GM13977 (cell line): ENCODE measurements around the gene SRRM2.
"Not testable (repeated sequence)": the region's sequence is repeated elsewhere in the genome, so short reads cannot be mapped to it uniquely, and the experiment has no call there.

Experiments used
- DNase-seq: peaks from one replicate; pipeline ENCODE4 v3.0.0; 2012; ENCODE audit warnings: low spot score
- in situ Hi-C: fragments of 300-500 bp; cut with MboI; formaldehyde crosslinking; loops from one replicate; pipeline ENCODE4 v1.12.0; 2022; ENCODE audit warnings: low sequenced_read_pairs, low pct_unique_long_range_greater_than_20kb, mixed read lengths, inconsistent platforms; ENCODE audit not compliant: unreplicated experiment
- TF ChIP-seq, protein P1 (sequence below): IDR thresholded peaks from 2 replicates; pipeline ENCODE4 v1.5.1; 2012; ENCODE audit warnings: mild to moderate bottlenecking, control low read depth; ENCODE audit not compliant: insufficient read depth; ENCODE audit errors: extremely low read depth, missing control alignments

The SRRM2 gene

DNA sequence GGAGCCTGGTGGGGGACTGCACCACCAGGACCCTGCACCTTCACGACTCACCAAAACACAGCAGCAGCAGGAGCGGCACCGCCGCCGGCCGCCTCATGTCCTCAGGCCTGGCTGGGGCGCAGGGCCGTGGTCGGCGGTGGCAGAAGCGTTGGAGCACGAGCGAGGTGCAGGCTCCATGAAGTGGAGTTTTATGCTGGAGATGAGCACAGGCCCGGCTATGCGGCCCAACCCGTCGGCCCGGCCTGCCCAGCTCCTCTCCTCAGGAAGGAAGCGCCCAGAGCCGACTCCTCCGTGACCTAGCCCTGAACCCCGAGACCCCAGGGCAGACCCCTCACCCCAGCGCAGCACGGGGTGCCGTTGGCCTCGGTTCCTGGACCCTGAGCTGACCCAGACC is 32.4 kb upstream of the SRRM2 start, which contains the start of gene PRSS27:
Gene PRSS27 (minus strand): TSS at position 161 of the 394 bp plus-strand sequence. CDS start 64 bp downstream, at position 97.
- DNase-seq, result no peak
- TF ChIP-seq, protein P1, sequence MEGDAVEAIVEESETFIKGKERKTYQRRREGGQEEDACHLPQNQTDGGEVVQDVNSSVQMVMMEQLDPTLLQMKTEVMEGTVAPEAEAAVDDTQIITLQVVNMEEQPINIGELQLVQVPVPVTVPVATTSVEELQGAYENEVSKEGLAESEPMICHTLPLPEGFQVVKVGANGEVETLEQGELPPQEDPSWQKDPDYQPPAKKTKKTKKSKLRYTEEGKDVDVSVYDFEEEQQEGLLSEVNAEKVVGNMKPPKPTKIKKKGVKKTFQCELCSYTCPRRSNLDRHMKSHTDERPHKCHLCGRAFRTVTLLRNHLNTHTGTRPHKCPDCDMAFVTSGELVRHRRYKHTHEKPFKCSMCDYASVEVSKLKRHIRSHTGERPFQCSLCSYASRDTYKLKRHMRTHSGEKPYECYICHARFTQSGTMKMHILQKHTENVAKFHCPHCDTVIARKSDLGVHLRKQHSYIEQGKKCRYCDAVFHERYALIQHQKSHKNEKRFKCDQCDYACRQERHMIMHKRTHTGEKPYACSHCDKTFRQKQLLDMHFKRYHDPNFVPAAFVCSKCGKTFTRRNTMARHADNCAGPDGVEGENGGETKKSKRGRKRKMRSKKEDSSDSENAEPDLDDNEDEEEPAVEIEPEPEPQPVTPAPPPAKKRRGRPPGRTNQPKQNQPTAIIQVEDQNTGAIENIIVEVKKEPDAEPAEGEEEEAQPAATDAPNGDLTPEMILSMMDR, result no peak
- in situ Hi-C loops, result no loop called here

- peak; percentile 96 for DNase-seq
- in situ Hi-C loops, result no loop called here
- TF ChIP-seq, protein P1, result peak; percentile 90
Observed at GRCh38 chr16:2720719-2721633, 31.5 kb upstream of the SRRM2 start.

- in situ Hi-C loops, DNase-seq: not testable (repeated sequence)
Observed at GRCh38 chr16:2721634-2722173, 30.7 kb upstream of the SRRM2 start.

DNA sequence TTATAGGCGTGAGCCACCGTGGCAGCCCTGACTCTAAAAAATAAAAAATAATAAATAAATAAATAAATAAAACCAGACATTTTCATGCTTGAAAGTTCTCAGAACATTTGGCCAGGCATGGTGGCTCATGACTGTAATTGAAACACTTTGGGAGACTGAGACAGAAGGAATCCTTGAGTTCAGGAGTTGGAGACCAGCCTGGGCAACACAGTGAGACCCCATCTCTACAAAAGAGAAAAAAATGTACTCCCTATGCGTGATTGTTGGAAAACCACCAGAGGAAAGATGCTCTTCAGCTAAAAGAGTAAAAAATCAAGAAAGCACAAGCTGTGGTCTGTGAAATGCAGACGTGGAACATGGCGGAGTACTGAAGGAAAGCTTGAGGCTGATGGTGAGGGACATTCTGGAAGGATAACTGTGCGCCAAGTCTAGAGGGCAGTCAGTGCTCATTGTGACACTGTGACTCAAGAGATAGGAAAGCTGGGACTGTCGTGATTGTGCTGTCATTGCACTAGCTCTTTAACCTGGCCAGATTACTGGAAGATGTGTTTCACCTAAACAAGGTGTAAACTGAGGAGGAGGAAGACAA is 28.3 kb upstream of the SRRM2 start:
- no peak for DNase-seq
- TF ChIP-seq, protein P1, result no peak
- in situ Hi-C loops, result no loop called here

DNA sequence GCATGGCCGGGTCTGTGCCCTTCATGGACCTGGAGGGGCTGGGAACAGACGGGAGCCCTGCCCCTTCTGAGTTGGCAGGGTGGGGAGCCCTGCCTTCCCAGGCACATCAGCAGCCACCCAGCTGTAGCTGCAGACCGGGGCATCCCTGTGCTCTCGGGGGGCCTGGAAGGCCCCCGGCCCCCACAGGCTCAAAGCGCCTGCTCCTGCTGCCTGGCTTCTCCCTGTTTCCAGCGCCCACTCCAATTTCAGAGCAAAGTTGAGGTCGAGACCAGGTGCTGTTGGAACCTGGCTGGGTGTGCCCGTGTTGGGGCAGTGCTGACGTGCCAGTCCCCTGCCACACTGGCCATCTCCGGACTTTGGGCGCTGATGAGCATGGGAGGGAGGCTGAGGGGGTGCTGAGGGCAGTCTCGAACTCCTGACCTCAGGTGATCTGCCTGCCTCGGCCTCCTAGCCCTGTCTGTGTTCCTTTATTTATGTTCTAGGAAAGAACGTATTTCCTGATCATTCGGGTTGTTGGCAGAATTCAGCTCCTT is 27.6 kb upstream of the SRRM2 start:
- no peak for DNase-seq
- in situ Hi-C loops, result no loop called here
- TF ChIP-seq, protein P1, result no peak

DNA sequence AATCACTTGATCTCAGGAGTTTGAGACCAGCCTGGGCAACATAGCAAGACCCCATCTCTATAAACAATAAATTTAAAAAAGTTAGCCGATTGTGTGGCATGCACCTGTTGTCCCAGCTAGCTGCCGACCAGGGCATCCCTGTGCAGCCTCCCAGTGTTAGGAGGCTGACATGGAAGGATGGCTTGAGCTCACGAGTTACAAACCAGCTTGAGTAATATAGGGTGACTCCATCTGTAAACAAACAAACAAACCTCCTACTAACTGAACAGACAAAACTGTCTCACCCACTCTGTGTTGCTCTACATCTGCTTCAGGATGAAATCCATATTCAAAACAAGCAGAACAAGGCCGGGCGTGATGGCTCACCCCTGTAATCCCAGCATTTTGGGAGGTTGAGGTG is 25.5 kb upstream of the SRRM2 start:
- TF ChIP-seq, protein P1, result no peak
- DNase-seq, result no peak
- in situ Hi-C loops, result no loop called here
